H9 (cell line): Measurements from ENCODE around the gene TSPAN5. TPM values are rescaled to one million over a fixed set of nuclear protein-coding genes. Genes with fewer than 3 reads are reported as not detected.

Experiments
- DNase-seq: peaks from one replicate; pipeline ENCODE4 v3.0.0-alpha.2; 2017
- H2AFZ ChIP-seq: one replicate; pipeline ENCODE4 v1.6.1; 2013; ENCODE audit warnings: mild to moderate bottlenecking, low read length, control low read depth, moderate library complexity
- H2AK5ac ChIP-seq: 2 replicates; pipeline ENCODE4 v1.6.1; 2013; ENCODE audit warnings: low read length, control low read depth, mixed read lengths; ENCODE audit not compliant: insufficient read length
- H2BK120ac ChIP-seq: one replicate; pipeline ENCODE4 v1.6.1; 2013; ENCODE audit warnings: low read depth, mild to moderate bottlenecking, low read length, control low read depth, inconsistent platforms; ENCODE audit not compliant: poor library complexity, severe bottlenecking
- H2BK12ac ChIP-seq: 2 replicates; pipeline ENCODE4 v1.6.1; 2013; ENCODE audit warnings: low read length, control low read depth, mixed read lengths, low read depth; ENCODE audit not compliant: insufficient read length
- H2BK15ac ChIP-seq: 2 replicates; pipeline ENCODE4 v1.6.1; 2013; ENCODE audit warnings: low read depth, low read length, control low read depth
- H2BK20ac ChIP-seq: one replicate; pipeline ENCODE4 v1.6.1; 2013; ENCODE audit warnings: low read depth, mild to moderate bottlenecking, low read length, control low read depth, inconsistent platforms; ENCODE audit not compliant: poor library complexity, severe bottlenecking
- H2BK5ac ChIP-seq: 2 replicates; pipeline ENCODE4 v1.6.1; 2013; ENCODE audit warnings: low read length, control low read depth, mixed read lengths; ENCODE audit not compliant: insufficient read length
- H3K14ac ChIP-seq: 2 replicates; pipeline ENCODE4 v1.6.1; 2013; ENCODE audit warnings: low read length, control low read depth; ENCODE audit not compliant: insufficient read depth
- H3K18ac ChIP-seq: 2 replicates; pipeline ENCODE4 v1.6.1; 2013; ENCODE audit warnings: low read depth, mild to moderate bottlenecking, mixed read lengths, low read length, control low read depth; ENCODE audit not compliant: insufficient read length
- H3K23ac ChIP-seq: 2 replicates; pipeline ENCODE4 v1.6.1; 2013; ENCODE audit warnings: low read length, control low read depth, mixed read lengths, low read depth; ENCODE audit not compliant: insufficient read length
- H3K23me2 ChIP-seq: 2 replicates; pipeline ENCODE4 v1.6.1; 2013; ENCODE audit warnings: low read depth, mild to moderate bottlenecking, mixed read lengths, low read length, control low read depth; ENCODE audit not compliant: insufficient read length, poor library complexity, severe bottlenecking
- H3K27ac ChIP-seq: 2 replicates; pipeline ENCODE4 v1.5.1; 2013; ENCODE audit warnings: low read length, control low read depth, mixed read lengths, low read depth; ENCODE audit not compliant: insufficient read length
- H3K27me3 ChIP-seq: 2 replicates; pipeline ENCODE4 v1.6.1; 2013; ENCODE audit warnings: low read length, control low read depth, inconsistent platforms; ENCODE audit not compliant: insufficient read depth
- H3K4ac ChIP-seq: 2 replicates; pipeline ENCODE4 v1.6.1; 2013; ENCODE audit warnings: low read depth, mild to moderate bottlenecking, control low read depth, inconsistent platforms, low read length, moderate library complexity
- H3K4me1 ChIP-seq: 2 replicates; pipeline ENCODE4 v1.6.1; 2013; ENCODE audit warnings: low read length, control low read depth, inconsistent platforms; ENCODE audit not compliant: insufficient read depth
- H3K4me2 ChIP-seq: 2 replicates; pipeline ENCODE4 v1.6.1; 2013; ENCODE audit warnings: low read length, control low read depth, mixed read lengths; ENCODE audit not compliant: insufficient read length, insufficient read depth
- H3K56ac ChIP-seq: 2 replicates; pipeline ENCODE4 v1.6.1; 2013; ENCODE audit warnings: low read depth, mild to moderate bottlenecking, mixed read lengths, low read length, control low read depth; ENCODE audit not compliant: insufficient read length
- H3K79me1 ChIP-seq: 2 replicates; pipeline ENCODE4 v1.6.1; 2013; ENCODE audit warnings: low read depth, mild to moderate bottlenecking, moderate library complexity, low read length, control low read depth, inconsistent platforms; ENCODE audit not compliant: insufficient read depth, poor library complexity, severe bottlenecking
- H3K79me2 ChIP-seq: 2 replicates; pipeline ENCODE4 v1.6.1; 2013; ENCODE audit warnings: low read length, control low read depth, inconsistent platforms; ENCODE audit not compliant: insufficient read depth
- H3K9ac ChIP-seq: 2 replicates; pipeline ENCODE4 v1.6.1; 2013; ENCODE audit warnings: low read length, control low read depth, mixed read lengths; ENCODE audit not compliant: insufficient read length; ENCODE audit errors: extremely low read depth
- H3K9me3 ChIP-seq: one replicate; pipeline ENCODE4 v1.6.1; 2013; ENCODE audit warnings: low read depth, low read length, inconsistent platforms; ENCODE audit not compliant: control insufficient read depth
- H3T11ph ChIP-seq: one replicate; pipeline ENCODE4 v1.6.1; 2013; ENCODE audit warnings: mild to moderate bottlenecking, low read length, control low read depth, inconsistent platforms
- H4K20me1 ChIP-seq: one replicate; pipeline ENCODE4 v1.6.1; 2013; ENCODE audit not compliant: control insufficient read depth, insufficient read length, insufficient read depth
- H4K5ac ChIP-seq: 2 replicates; pipeline ENCODE4 v1.6.1; 2013; ENCODE audit warnings: low read depth, mild to moderate bottlenecking, mixed read lengths, low read length, control low read depth; ENCODE audit not compliant: insufficient read length
- H4K8ac ChIP-seq: replicated peaks from 2 replicates; pipeline ENCODE4 v1.6.1; 2013; ENCODE audit warnings: low read length, control low read depth, mixed read lengths, low read depth; ENCODE audit not compliant: insufficient read length
- H4K91ac ChIP-seq: 2 replicates; pipeline ENCODE4 v1.6.1; 2013; ENCODE audit warnings: low read depth, mild to moderate bottlenecking, moderate library complexity, mixed read lengths, low read length, control low read depth; ENCODE audit not compliant: insufficient read length
- H3K27ac Mint-ChIP-seq, 3 experiments: 2 replicates in 2 of 3; 3 replicates in 1 of 3; pipeline ENCODE4 v1.8.0; 2020 to 2021; ENCODE audit warnings: mixed read lengths in 3 of 3, mild to moderate bottlenecking in 1 of 3, moderate library complexity in 1 of 3
- H3K27me3 Mint-ChIP-seq: 2 replicates; pipeline ENCODE4 v1.8.0; 2021; ENCODE audit warnings: low read depth, mild to moderate bottlenecking, moderate library complexity, mixed read lengths
- H3K36me3 Mint-ChIP-seq, 3 experiments: 2 replicates in 2 of 3; 3 replicates in 1 of 3; pipeline ENCODE4 v1.8.0; 2020 to 2021; ENCODE audit warnings: low read depth in 3 of 3, mixed read lengths in 3 of 3; ENCODE audit not compliant: insufficient read depth in 1 of 3
- H3K4me1 Mint-ChIP-seq, 2 experiments: 2 replicates each; pipeline ENCODE4 v1.8.0; 2020; ENCODE audit warnings: mixed read lengths in 2 of 2
- H3K4me3 Mint-ChIP-seq, 2 experiments: 2 replicates in 1 of 2; 3 replicates in 1 of 2; pipeline ENCODE4 v1.8.0; 2020 to 2021; ENCODE audit warnings: mild to moderate bottlenecking in 2 of 2, mixed read lengths in 2 of 2, moderate library complexity in 1 of 2
- H3K9me3 Mint-ChIP-seq, 2 experiments: 2 replicates in 1 of 2; 3 replicates in 1 of 2; pipeline ENCODE4 v1.8.0; 2020; ENCODE audit warnings: mild to moderate bottlenecking in 2 of 2, mixed read lengths in 2 of 2, moderate library complexity in 1 of 2
- CTCF ChIP-seq: fragments of 200-600 bp; sonication (generic); conservative IDR thresholded peaks from 3 replicates; pipeline ENCODE4 v1.8.0; 2021; ENCODE audit warnings: antibody characterized with exemption, mild to moderate bottlenecking
- WGBS: extraction: QIAGEN DNeasy Blood & Tissue Kit; methylation state at CpG from one replicate; pipeline ENCODE4 v1.1.7; 2013; ENCODE audit warnings: missing lambda C conversion rate, low lambda C conversion rate, mixed read lengths; ENCODE audit not compliant: insufficient read length; ENCODE audit errors: extremely low coverage; 5-methylcytosine and 5-hydroxymethylcytosine counted together
- total RNA-seq: library from RNA; stranded (reverse); gene quantifications from 2 replicates; pipeline ENCODE4 v1.2.1, GENCODE V29; 2021

The TSPAN5 gene
- total RNA-seq, 1 experiment from 2014 or later = 7.0 TPM

DNA sequence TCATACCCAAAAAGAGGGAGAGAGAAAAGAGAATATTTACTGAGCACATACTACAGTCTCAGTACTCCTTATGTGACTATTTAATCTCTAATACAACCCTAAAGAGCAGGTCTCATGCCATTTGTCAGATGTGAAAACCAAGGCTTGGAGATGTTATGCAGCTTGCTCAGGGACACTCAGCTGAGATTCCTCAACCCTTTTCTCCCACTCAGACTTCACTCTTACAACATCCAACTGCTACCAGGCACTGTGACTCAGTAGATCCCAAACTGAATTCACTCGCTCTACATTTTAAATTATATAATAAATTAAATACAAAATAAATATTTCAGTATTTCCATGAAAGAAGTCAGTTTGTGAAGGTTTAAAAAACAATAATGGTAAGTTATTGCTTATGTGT, 53.7 kb downstream of the TSPAN5 start:
- Histone ChIP-seq H3K79me2 (no peaks in the 10 kb centered on the region), H3K4me1 (peaks cover 11% of the 10 kb centered on the region), H3K14ac (no peak overlapping the region), H3K56ac (no peak overlapping the region), H2BK15ac (no peak overlapping the region), H4K20me1 (no peaks in the 10 kb centered on the region), H3K4me2 (no peak overlapping the region), H2BK5ac (no peak overlapping the region), H3K27ac (no peak overlapping the region), H3K23me2 (no peaks in the 10 kb centered on the region), H3K9ac (no peak overlapping the region), H3K79me1 (no peaks in the 10 kb centered on the region), H3K9me3 (no peaks in the 10 kb centered on the region), H3K18ac (no peak overlapping the region), H2AK5ac (no peak overlapping the region), H3K23ac (no peak overlapping the region), H2AFZ (no peak overlapping the region), H4K5ac (no peak overlapping the region), H4K8ac (no peak overlapping the region), H2BK20ac (no peak overlapping the region), H3K4ac (no peak overlapping the region), H2BK120ac (no peak overlapping the region), H2BK12ac (no peak overlapping the region), H4K91ac (no peak overlapping the region), H3T11ph (no peak overlapping the region), H3K27me3 (no peaks in the 10 kb centered on the region)
- no peak for TF ChIP-seq CTCF
- no peak overlapping the region for H3K4me3 Mint-ChIP-seq
- H3K9me3 Mint-ChIP-seq = peaks cover 18 to 19% of the 10 kb centered on the region in 2 experiments
- peaks cover 42 to 46% of the 10 kb centered on the region in 2 experiments for H3K4me1 Mint-ChIP-seq
- no peaks in the 10 kb centered on the region for H3K27me3 Mint-ChIP-seq
- H3K36me3 Mint-ChIP-seq = peaks cover 13 to 22% (median 18%) of the 10 kb centered on the region in 3 experiments
- DNase-seq = no peak
- WGBS = no CpG with 5 or more reads among the region's 1 CpG
- H3K27ac Mint-ChIP-seq = no peak overlapping the region
